ENCODE data around the gene LEKR1. TPM values are rescaled to one million over a fixed set of nuclear protein-coding genes. Genes with fewer than 3 reads are reported as not detected.
"Not testable (repeated sequence)": the region's sequence is repeated elsewhere in the genome, so short reads cannot be mapped to it uniquely, and the experiment has no call there.

Gene LEKR1
- total and polyA plus RNA-seq, 8 donors, result 0.76 to 3.8 (median 2.1) TPM

DNA sequence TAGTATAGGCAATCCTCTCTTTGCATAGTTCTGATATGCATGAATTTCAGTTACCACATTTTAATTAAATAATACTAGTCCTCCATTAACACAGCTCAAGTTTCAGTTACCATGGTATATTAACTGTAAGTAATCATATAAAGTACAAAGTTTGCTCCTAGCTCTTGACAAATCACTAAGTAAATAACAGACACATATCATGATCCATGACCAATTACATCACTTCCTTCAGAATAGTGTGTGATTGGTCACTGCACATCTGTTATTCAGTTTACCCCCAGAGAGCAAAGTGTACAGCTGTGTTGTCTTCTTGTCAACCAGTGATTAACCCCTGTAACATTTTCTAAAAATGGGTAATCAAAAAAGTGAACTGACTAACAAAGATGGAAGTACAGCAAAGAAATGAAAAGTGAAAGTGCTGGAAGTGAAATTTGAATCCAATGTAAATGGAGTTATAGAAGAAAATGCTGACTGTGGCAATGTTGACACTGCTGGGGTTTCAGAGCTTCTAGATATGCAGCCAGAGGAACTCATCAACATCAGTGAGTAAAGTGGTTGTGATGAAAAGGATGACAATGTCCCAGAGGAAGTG lies 30.2 kb upstream of the LEKR1 start:
- Histone ChIP-seq H3K27ac (no peak overlapping the region), H3K9me3 (peaks cover 0 to 4% of the 10 kb centered on the region in 2 donors), H3K36me3 (no peaks in the 10 kb centered on the region), H3K4me1 (peaks cover 0 to 6% of the 10 kb centered on the region in 2 donors), H3K4me3 (no peak overlapping the region), H3K27me3 (no peaks in the 10 kb centered on the region)
- no peak for DNase-seq
- ATAC-seq, result no peak
- intact Hi-C loops (cut with DNase I), result no loop called here
- TF ChIP-seq, protein P1, sequence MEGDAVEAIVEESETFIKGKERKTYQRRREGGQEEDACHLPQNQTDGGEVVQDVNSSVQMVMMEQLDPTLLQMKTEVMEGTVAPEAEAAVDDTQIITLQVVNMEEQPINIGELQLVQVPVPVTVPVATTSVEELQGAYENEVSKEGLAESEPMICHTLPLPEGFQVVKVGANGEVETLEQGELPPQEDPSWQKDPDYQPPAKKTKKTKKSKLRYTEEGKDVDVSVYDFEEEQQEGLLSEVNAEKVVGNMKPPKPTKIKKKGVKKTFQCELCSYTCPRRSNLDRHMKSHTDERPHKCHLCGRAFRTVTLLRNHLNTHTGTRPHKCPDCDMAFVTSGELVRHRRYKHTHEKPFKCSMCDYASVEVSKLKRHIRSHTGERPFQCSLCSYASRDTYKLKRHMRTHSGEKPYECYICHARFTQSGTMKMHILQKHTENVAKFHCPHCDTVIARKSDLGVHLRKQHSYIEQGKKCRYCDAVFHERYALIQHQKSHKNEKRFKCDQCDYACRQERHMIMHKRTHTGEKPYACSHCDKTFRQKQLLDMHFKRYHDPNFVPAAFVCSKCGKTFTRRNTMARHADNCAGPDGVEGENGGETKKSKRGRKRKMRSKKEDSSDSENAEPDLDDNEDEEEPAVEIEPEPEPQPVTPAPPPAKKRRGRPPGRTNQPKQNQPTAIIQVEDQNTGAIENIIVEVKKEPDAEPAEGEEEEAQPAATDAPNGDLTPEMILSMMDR (IDR thresholded peaks at IDR 0.05), result no peak

DNA sequence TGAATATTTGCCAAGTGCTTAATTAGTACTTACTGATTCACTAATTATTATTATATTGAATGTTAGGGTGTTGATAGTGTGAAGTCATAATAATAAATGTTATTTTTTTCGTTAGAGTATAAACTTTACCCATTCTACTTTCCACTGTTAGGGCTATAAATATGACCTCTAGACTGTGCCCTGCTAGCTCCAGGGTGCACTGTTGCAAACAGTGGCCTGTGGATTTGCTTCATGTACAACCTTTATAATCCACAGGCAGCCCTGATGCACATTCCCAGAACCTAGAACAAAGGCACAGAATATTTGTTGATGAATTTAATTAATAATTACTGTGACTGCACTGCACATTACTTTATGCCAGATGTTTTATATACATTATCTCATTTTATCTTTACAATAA lies 28.8 kb upstream of the LEKR1 start:
- Histone ChIP-seq H3K9me3 (peaks cover 0 to 4% of the 10 kb centered on the region in 2 donors), H3K36me3 (no peaks in the 10 kb centered on the region), H3K27ac (no peak overlapping the region), H3K27me3 (no peaks in the 10 kb centered on the region), H3K4me1 (peaks cover 0 to 6% of the 10 kb centered on the region in 2 donors), H3K4me3 (no peak overlapping the region)
- ATAC-seq (no peak), DNase-seq (no peak)
- TF ChIP-seq, protein P1 (IDR thresholded peaks at IDR 0.05), result no peak
- intact Hi-C loops (cut with DNase I), result no loop called here

DNA sequence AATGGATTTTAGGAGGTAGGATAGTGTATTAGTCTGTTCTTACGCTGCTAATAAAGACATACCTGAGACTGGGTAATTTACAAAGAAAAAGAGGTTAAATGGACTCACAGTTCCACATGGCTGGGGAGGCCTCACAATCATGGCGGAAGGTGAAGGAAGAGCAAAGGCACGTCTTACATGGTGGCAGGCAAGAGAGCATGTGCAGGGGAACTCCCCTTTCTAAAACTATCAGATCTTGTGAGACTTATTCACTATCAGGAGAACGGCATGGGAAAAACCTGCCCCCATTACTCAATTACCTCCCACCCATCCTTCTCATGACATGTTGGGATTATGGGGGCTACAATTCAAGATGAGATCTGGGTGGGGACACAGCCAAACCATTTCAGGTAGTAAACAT lies 25.9 kb upstream of the LEKR1 start:
- H3K27me3 ChIP-seq; H3K27ac ChIP-seq; DNase-seq; H3K36me3 ChIP-seq; H3K4me3 ChIP-seq; ATAC-seq; H3K9me3 ChIP-seq; H3K4me1 ChIP-seq; intact Hi-C loops (cut with DNase I): not testable (repeated sequence)

DNA sequence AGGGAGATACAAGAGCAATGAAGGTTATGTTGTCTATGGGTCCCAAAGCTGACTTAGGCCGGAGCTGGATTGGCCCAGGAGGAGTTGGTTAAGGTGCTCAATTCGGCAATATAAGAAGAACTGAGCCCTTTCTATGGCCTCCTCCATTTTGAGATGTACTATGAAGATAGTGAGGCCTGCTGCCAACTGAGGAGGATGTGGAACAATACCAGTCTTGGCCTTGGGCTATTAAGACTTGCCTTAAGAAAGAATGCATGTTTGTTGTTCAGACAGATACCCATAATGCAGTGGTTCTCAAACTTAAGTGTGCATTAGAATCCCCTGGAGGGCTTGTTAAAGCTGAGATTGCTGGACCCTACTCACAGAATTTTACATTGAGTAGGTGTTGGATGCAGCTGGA lies 24.4 kb upstream of the LEKR1 start:
- Histone ChIP-seq H3K36me3 (no peaks in the 10 kb centered on the region), H3K4me1 (no peaks in the 10 kb centered on the region), H3K27ac (no peak overlapping the region), H3K9me3 (peaks cover 0 to 9% of the 10 kb centered on the region in 2 donors), H3K4me3 (no peak overlapping the region), H3K27me3 (no peaks in the 10 kb centered on the region)
- intact Hi-C loops (cut with DNase I), result no loop called here
- no peak for ATAC-seq
- DNase-seq, result no peak
- TF ChIP-seq, protein P1 (IDR thresholded peaks at IDR 0.05), result no peak

DNA sequence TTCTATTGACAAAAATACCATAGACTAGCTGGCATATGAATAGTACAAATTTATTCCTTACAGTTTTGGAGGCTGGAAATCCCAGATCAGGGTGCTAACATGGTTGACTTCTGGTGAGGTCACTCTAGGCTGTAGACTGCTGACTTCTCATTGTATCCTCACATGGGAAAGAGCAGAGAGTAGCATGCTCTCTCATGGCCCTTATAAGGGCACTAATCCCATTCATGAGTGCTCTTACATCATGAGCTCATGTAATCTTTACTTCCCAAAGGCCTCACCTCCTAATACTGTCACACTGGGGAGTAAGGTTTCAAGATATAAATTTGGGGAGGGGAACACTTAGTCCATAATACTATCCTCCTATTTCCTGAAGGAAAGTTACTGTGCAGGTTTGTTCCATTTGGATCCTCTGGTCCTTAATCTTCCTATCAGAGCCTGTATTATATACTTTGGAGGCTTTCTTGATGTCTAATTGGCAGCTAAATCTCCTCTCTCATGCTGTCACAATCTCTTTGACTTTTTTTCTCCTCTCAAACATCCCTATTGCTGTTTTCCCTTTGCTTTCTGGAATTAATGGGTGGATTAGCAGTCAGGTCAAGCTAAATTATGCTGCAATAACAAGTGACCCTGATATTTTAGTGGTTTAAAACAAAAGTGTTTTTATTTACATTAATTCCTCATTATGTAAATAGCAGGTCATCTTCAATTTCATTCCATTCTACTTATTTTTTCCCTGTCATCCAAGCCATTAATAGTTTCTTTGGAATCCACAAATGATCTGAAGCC lies 23.1 kb upstream of the LEKR1 start:
- no peak for ATAC-seq
- intact Hi-C loops (cut with DNase I), result no loop called here
- no peaks in the 10 kb centered on the region for H3K4me1 ChIP-seq
- H3K36me3 ChIP-seq, result no peaks in the 10 kb centered on the region
- no peaks in the 10 kb centered on the region for H3K27me3 ChIP-seq
- H3K27ac ChIP-seq, result no peak overlapping the region
- H3K9me3 ChIP-seq, result peaks cover 0 to 9% of the 10 kb centered on the region in 2 donors
- no peak overlapping the region for H3K4me3 ChIP-seq
- TF ChIP-seq, protein P1 (IDR thresholded peaks at IDR 0.05), result no peak
- no peak for DNase-seq

All from left lung (tissue), 10 donors.